ENCODE measurements around the gene FA2H.

FA2H gene

GRCh38 chr16:74752756-74753155 lies 21.9 kb downstream of the FA2H start:
- Histone ChIP-seq H3K4me3 (ENCODE audit: low read depth, low read length) (no peak overlapping the region), H3K27ac (no peak overlapping the region), H3K9ac (no peak overlapping the region), H3K9me3 (ENCODE audit: control insufficient read depth, low read length) (no peaks in the 10 kb centered on the region), H3K4me2 (ENCODE audit: low read length) (no peak overlapping the region), H3K79me2 (no peaks in the 10 kb centered on the region), H3K4me1 (no peaks in the 10 kb centered on the region), H3K27me3 (ENCODE audit: control insufficient read depth, insufficient read depth, low read length) (no peaks in the 10 kb centered on the region), H3K36me3 (ENCODE audit: control insufficient read depth, insufficient read depth, low read length) (no peaks in the 10 kb centered on the region), H2AFZ (no peak overlapping the region)
- TF ChIP-seq CTCF (IDR thresholded peaks at IDR 0.05), result no peak

GRCh38 chr16:74752258-74752657 lies 22.4 kb downstream of the FA2H start:
- H3K27me3 ChIP-seq (ENCODE audit: control insufficient read depth, insufficient read depth, low read length), result no peaks in the 10 kb centered on the region
- no peaks in the 10 kb centered on the region for H3K36me3 ChIP-seq (ENCODE audit: control insufficient read depth, insufficient read depth, low read length)
- no peaks in the 10 kb centered on the region for H3K9me3 ChIP-seq (ENCODE audit: control insufficient read depth, low read length)
- H3K27ac ChIP-seq, result no peak overlapping the region
- no peak overlapping the region for H3K4me2 ChIP-seq (ENCODE audit: low read length)
- H3K79me2 ChIP-seq, result no peaks in the 10 kb centered on the region
- H3K4me3 ChIP-seq (ENCODE audit: low read depth, low read length), result no peak overlapping the region
- no peak overlapping the region for H3K9ac ChIP-seq
- no peak for TF ChIP-seq CTCF (IDR thresholded peaks at IDR 0.05)
- H3K4me1 ChIP-seq, result no peaks in the 10 kb centered on the region
- no peak overlapping the region for H2AFZ ChIP-seq

GRCh38 chr16:74751658-74752057 lies 23.0 kb downstream of the FA2H start:
- no peaks in the 10 kb centered on the region for H3K4me1 ChIP-seq
- no peak overlapping the region for H2AFZ ChIP-seq
- H3K27me3 ChIP-seq (ENCODE audit: control insufficient read depth, insufficient read depth, low read length), result no peaks in the 10 kb centered on the region
- no peaks in the 10 kb centered on the region for H3K9me3 ChIP-seq (ENCODE audit: control insufficient read depth, low read length)
- H3K4me3 ChIP-seq (ENCODE audit: low read depth, low read length), result no peak overlapping the region
- no peaks in the 10 kb centered on the region for H3K36me3 ChIP-seq (ENCODE audit: control insufficient read depth, insufficient read depth, low read length)
- no peak overlapping the region for H3K27ac ChIP-seq
- no peak overlapping the region for H3K9ac ChIP-seq
- TF ChIP-seq CTCF (IDR thresholded peaks at IDR 0.05), result no peak
- no peaks in the 10 kb centered on the region for H3K79me2 ChIP-seq
- no peak overlapping the region for H3K4me2 ChIP-seq (ENCODE audit: low read length)

GRCh38 chr16:74749291-74750055 lies 25.1 kb downstream of the FA2H start:
- Histone ChIP-seq H3K79me2 (no peaks in the 10 kb centered on the region), H3K4me1 (no peaks in the 10 kb centered on the region), H3K27ac (no peak overlapping the region), H2AFZ (peak overlapping the region; percentile 39), H3K36me3 (ENCODE audit: control insufficient read depth, insufficient read depth, low read length) (no peaks in the 10 kb centered on the region), H3K9ac (no peak overlapping the region), H3K9me3 (ENCODE audit: control insufficient read depth, low read length) (no peaks in the 10 kb centered on the region), H3K4me2 (ENCODE audit: low read length) (no peak overlapping the region), H3K27me3 (ENCODE audit: control insufficient read depth, insufficient read depth, low read length) (no peaks in the 10 kb centered on the region), H3K4me3 (ENCODE audit: low read depth, low read length) (no peak overlapping the region)
- no peak for TF ChIP-seq CTCF (IDR thresholded peaks at IDR 0.05)

GRCh38 chr16:74748616-74749026 lies 26.0 kb downstream of the FA2H start:
- H3K9ac ChIP-seq, result no peak overlapping the region
- no peaks in the 10 kb centered on the region for H3K9me3 ChIP-seq (ENCODE audit: control insufficient read depth, low read length)
- no peaks in the 10 kb centered on the region for H3K36me3 ChIP-seq (ENCODE audit: control insufficient read depth, insufficient read depth, low read length)
- no peaks in the 10 kb centered on the region for H3K27me3 ChIP-seq (ENCODE audit: control insufficient read depth, insufficient read depth, low read length)
- H3K4me3 ChIP-seq (ENCODE audit: low read depth, low read length), result no peak overlapping the region
- TF ChIP-seq CTCF (IDR thresholded peaks at IDR 0.05), result no peak
- H2AFZ ChIP-seq, result no peak overlapping the region
- H3K27ac ChIP-seq, result no peak overlapping the region
- no peaks in the 10 kb centered on the region for H3K4me1 ChIP-seq
- no peak overlapping the region for H3K4me2 ChIP-seq (ENCODE audit: low read length)
- no peaks in the 10 kb centered on the region for H3K79me2 ChIP-seq

All from parathyroid adenoma (tissue), 2 donors.